Measurements from ENCODE around the gene GABRD. TPM values are rescaled to one million over a fixed set of nuclear protein-coding genes. Genes with fewer than 3 reads are reported as not detected.
A peak's percentile ranks its signal among the peaks of the same experiment; 100 is the strongest.

The GABRD gene
- total and polyA plus RNA-seq, 2 of the 13 experiments (the other 11 are each of a cell fraction or from before 2014, with no cell fraction given): not detected

- no peak for TF ChIP-seq GLMP (CRISPR knock-in tag; IDR thresholded peaks at IDR 0.05; ENCODE audit: borderline replicate concordance)
- no peak for TF ChIP-seq ZNF563 (CRISPR knock-in tag; IDR thresholded peaks at IDR 0.05)
- TF ChIP-seq CBFB (CRISPR knock-in tag; IDR thresholded peaks at IDR 0.05): no peak; the same call in 1 of the 2 replicates
- no peak for TF ChIP-seq TRIM24 (CRISPR knock-in tag; IDR thresholded peaks at IDR 0.05)
- TF ChIP-seq MIER2 (CRISPR knock-in tag; IDR thresholded peaks at IDR 0.05): no peak
- no peak for TF ChIP-seq SETDB1 (CRISPR knock-in tag; IDR thresholded peaks at IDR 0.05; ENCODE audit: borderline replicate concordance)
- TF ChIP-seq TCF7 (IDR thresholded peaks at IDR 0.05; ENCODE audit: low read depth): no peak
- TF ChIP-seq TEAD3 (CRISPR knock-in tag; optimal IDR thresholded peaks at IDR 0.05; ENCODE audit: borderline replicate concordance): peak; percentile 33
- no peak for TF ChIP-seq MTERF4 (CRISPR knock-in tag; IDR thresholded peaks at IDR 0.05)
- no peak for TF ChIP-seq BCL6 (CRISPR knock-in tag; IDR thresholded peaks at IDR 0.05)
- TF ChIP-seq ZSCAN25 (CRISPR knock-in tag; IDR thresholded peaks at IDR 0.05): no peak
- no peak; the same call in 1 of the 2 replicates for TF ChIP-seq ZNF264 (CRISPR knock-in tag; IDR thresholded peaks at IDR 0.05)
- TF ChIP-seq MXI1 (IDR thresholded peaks at IDR 0.05; ENCODE audit: borderline replicate concordance, low read depth, low read length): no peak; the same call in 2 of the 3 replicates
- no peak for TF ChIP-seq SOX13 (IDR thresholded peaks at IDR 0.05)
- TF ChIP-seq SOX13 (CRISPR knock-in tag; conservative IDR thresholded peaks at IDR 0.05 in 1 of 2, IDR thresholded peaks at IDR 0.05 in 1 of 2): peak in 1 of 2 experiments; percentile 70; a peak in 2 of 4 replicates
- TF ChIP-seq ZNF333 (CRISPR knock-in tag; IDR thresholded peaks at IDR 0.05; ENCODE audit: borderline replicate concordance): no peak
- TF ChIP-seq HNF1B (CRISPR knock-in tag; IDR thresholded peaks at IDR 0.05): peak; percentile 55; the same call in 1 of the 2 replicates
- TF ChIP-seq ZNF746 (CRISPR knock-in tag; IDR thresholded peaks at IDR 0.05): no peak
- TF ChIP-seq ZNF564 (CRISPR knock-in tag; IDR thresholded peaks at IDR 0.05): peak; percentile 66; the same call in 1 of the 2 replicates
- no peak for TF ChIP-seq ZIK1 (CRISPR knock-in tag; IDR thresholded peaks at IDR 0.05; ENCODE audit: borderline replicate concordance, low read depth)
- no peak for TF ChIP-seq ZBTB14 (CRISPR knock-in tag; IDR thresholded peaks at IDR 0.05)
- no peak for TF ChIP-seq KLF13 (CRISPR knock-in tag; IDR thresholded peaks at IDR 0.05)
- no peak for TF ChIP-seq ZBTB33 (CRISPR knock-in tag; IDR thresholded peaks at IDR 0.05)
- no peak for TF ChIP-seq SP140L (CRISPR knock-in tag; IDR thresholded peaks at IDR 0.05; ENCODE audit: borderline replicate concordance)
Observed at GRCh38 chr1:2046953-2047748, 28.0 kb downstream of the GABRD start (continued).

Measured in HepG2 (cell line).